CD4-positive, alpha-beta T cell treated with Interleukin-2 at 100 ng/mL for 4 hours (primary cell): ENCODE results near the gene SHPK.

Experiments used
- DNase-seq: peaks from one replicate; pipeline ENCODE4 v3.0.0-alpha.2; 2020; ENCODE audit warnings: low spot score

Gene SHPK

DNA sequence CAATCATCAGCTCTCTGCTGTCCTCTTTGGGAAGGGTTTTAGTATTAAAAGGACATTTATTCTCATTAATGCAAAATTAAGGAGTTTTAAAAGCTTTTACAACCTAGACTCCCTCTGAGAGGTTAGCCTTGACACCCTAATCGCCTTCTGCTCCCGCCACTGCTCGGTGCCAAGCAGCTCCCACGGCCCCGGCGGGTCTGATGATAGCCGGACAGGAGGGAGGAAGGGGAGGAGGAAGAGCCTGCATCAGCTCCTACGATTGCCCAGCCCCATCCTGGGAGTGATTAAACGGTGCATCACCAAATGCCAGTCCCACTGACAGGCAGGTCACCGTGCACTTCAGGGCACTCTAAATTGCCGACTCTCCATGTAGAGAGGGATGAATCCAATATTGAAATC lies 8.3 kb downstream of the SHPK start:
- DNase-seq: no peak

DNA sequence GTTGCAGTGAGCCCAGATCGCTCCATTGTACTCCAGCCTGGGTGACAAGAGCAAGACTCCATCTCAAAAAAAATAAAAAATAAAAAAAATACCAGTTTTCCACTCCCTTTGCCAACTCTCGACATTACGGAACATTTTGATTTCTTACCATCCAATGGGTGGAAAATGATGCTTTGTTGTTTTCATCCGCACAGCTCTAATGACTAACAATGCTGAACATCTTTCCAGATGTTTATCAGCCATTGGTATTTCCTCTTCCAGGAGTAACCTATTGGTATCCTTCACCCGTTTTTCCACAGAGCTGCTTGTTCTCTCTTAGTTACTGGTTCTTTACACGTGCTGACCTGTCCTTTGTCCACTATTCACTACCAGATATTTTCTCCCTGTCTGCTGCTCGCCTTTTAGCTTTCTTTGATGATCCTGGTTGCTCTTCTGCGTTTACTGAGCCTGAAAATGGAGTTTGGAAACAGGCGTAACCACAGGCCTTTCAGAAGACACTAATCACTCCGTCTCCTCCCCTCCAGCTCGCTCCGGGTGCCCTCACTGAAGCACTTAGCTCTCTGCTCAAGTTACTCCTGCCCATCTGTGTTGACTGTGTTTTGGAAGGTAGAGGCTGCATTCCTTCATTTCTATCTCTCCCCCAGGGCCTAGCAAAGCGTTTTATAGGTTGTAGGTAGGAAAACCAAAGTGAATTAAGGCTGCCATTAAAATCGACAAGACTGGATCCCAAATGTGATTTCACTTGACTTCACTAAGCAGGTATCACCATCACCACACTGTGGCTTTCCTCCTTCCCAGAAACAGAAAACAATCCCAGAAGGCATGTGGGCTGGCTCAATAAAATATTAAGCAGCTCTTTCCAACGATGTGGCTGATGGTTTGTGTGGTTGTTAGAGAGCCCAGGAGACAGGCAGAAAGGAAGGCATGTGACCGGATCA lies 8.9 kb downstream of the SHPK start:
- no peak for DNase-seq

- DNase-seq: no peak
Measured at GRCh38 chr17:3622977-3623594, 13.0 kb downstream of the SHPK start.

DNA sequence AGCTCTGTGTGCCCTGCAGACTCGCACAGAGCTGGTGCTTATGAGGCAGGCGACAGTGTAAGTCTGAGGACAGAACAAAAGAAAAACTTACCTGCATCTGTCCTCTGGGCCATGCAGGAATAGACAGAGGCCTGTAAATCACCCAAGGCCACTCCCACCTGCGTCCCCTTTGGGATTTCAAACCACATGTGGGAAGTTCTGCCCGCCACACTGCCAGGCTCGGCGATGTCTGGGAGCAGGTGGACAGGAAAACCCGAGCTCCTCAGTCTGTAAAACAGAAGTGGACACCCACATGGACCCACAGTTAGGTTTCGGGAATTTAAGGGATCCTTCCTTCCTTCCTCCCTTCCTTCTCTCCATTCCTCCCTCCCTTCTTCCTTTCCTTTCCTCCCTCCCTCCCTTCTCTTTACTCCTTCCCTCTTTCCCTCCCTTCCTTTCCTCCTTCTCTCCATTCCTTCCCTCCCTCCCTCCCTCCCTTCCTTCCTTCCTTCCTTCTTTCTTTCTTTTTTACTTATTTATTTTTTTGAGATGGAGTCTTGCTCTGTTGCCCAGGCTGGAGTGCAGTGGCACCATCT lies 14.8 kb downstream of the SHPK start:
- DNase-seq: no peak

- no peak for DNase-seq
Measured at GRCh38 chr17:3615160-3615870, 20.7 kb downstream of the SHPK start.

GRCh38 chr17:3613124-3613523 lies 22.9 kb downstream of the SHPK start:
- DNase-seq: no peak

DNA sequence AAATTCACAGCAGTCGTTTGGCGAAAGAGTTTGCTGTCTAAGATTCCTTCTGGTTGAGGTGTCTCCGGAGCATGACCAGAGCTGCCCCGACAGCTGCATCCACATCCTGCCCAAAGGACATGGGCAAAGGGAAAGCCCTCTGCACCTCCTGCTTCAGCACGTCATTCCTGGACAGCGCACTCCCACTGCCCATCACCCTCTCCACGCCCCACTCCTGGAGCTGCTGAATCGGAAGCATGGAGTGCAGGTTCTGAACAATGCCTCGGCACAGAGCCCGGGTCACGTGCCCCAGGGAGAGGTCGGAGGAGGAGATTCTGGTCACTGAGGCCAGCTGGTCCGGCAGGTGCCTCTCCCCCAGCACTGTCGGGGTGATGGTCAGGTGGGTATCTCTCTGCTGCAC lies 25.5 kb downstream of the SHPK start:
- DNase-seq: no peak

GRCh38 chr17:3609689-3610088 lies 26.4 kb downstream of the SHPK start:
- DNase-seq: no peak

DNA sequence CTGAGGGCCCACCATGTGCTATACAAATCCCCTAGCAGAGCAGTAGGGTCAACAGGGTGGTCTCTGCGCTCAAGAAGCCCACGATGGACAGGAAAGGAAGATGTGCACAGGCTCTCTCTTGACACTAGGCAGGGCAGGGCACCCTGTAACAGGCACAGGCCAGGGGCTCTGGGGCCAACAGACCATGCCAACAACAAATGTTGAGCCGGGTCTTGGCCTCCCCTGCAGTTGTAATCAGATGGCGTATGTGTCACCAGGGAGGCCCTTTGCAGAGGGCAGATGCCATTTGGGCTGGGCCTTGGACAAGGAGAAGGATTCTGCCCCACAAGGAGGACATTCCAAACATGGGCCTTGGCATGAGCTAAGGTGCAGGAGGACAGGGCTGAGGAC lies 32.2 kb downstream of the SHPK start:
- no peak for DNase-seq

DNA sequence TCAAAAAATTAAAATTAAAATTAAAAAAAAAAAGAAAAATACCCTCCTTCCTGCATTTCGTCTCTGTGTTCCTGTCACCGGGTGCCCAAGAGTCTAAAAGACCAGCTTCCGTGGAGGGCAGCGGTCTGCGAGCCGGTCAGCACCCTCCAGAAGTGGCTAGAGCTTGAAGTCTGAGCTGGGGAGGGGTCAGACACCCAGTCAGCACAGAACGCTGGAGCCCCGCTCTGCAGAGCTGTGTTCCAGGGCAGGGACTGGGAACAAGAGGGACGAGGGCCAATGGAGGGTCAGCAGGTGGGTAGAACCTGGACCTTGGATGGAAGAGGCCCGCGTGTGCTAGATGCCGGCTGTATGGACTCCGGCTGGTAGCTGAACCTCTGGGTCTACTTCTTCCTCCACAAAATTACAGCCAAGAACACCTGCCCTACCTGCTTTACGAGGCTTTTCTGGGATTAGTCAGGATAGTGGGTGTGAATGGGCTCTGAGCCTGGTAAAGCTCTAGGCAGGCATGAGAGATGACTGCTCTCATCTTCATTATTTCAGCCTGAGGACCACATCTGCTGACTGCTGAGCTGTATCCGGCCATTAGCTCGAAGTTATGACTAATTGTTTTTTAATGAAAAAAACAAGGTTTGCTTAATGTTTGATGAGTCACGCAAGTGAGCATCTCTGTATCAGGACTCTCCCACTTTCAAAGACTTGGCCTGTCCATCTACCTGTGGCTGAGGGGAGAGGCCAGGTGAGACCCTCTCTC lies 32.8 kb downstream of the SHPK start:
- DNase-seq: no peak

GRCh38 chr17:3602499-3602898 lies 33.6 kb downstream of the SHPK start:
- DNase-seq: peak; percentile 19

- DNase-seq: no peak
Measured at GRCh38 chr17:3600529-3601205, 35.4 kb downstream of the SHPK start.

- no peak for DNase-seq
Measured at GRCh38 chr17:3598078-3598477, 38.0 kb downstream of the SHPK start.

DNA sequence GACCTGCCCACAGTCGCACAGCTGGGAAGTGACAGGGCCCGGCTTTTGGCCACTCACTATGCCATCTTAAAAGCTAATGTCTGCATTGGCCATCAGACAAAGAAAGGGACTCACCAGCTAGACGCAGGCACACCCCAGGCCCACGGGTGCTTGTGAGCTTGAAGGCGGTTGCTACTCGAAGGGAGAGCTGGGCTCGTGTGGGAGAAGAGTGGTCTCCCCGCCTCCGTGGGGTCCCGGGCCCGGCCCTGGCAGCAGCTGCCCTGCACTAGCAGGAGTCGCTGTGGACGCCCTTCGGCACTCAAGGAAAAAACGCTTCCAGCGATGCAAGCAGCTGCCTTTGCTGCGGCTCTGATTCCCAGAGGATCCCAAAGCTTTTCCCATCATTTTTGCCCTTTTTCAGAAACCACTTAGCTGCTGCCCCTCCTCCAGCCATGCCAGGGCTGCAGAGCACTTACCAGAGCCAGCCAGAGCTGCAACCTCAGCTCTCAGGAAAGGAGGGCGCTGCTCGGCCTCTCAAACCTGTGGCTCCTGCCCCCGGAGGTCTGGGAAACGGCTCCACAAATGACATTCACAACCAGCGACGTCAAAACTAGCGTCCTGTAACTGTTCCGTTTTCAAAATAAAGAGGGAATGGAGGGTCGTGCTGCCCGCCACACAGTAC lies 39.1 kb downstream of the SHPK start:
- no peak for DNase-seq

- DNase-seq: no peak
Measured at GRCh38 chr17:3594976-3595375, 41.1 kb downstream of the SHPK start.

DNA sequence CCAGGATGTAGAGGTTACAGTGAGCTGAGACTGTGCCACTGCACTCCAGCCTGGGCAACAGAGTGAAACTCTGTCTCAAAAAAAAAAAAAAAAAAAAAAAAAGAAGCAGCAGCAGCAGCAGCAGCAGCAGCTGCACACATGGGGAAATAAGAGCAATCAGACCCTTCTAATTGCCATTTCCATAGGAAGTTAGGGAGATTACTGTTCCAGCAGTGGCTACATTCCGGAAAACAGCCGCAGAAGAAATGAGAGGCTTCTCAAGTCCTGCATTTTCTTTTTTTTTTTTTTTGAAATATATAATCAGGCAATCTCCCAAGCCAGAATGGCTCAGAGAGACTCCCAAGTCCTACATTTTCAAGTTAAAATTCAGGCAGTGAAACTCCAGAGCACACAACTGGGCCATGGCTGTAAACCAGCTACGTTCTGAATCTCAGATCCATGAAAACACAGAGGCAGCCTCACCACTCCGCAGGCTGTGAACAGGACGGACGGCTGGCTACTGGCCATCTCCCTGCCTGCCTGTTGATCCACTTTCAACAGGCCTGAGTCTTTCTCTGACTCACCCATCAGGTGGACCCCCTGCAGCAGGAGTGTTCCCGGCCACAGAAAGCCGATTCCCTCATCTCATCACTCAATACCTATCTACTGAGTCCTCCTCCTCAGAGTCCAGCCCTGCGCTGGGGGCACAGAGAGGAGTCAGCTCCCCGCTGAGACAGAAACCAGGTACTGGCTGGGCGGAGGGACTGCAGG lies 41.8 kb downstream of the SHPK start:
- no peak for DNase-seq

DNA sequence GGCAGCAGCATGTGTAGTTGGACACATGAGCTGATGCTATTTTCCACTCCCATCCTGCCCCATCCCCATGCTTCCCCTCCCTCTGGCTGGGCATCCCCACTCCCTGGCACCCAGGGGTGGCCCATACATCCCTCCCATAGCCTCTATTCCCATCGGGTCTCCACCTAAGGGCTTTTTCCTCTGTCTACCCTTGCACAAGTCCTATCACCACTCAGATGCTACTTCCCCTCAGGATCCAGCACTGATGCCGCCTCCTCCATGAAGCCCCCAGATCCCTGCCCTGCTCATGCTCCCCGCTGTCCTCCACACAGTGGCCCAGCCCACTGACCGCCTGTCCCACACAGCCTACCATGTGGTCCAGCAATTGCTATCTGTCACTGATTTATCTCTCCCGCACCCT lies 42.7 kb downstream of the SHPK start:
- DNase-seq: no peak

DNA sequence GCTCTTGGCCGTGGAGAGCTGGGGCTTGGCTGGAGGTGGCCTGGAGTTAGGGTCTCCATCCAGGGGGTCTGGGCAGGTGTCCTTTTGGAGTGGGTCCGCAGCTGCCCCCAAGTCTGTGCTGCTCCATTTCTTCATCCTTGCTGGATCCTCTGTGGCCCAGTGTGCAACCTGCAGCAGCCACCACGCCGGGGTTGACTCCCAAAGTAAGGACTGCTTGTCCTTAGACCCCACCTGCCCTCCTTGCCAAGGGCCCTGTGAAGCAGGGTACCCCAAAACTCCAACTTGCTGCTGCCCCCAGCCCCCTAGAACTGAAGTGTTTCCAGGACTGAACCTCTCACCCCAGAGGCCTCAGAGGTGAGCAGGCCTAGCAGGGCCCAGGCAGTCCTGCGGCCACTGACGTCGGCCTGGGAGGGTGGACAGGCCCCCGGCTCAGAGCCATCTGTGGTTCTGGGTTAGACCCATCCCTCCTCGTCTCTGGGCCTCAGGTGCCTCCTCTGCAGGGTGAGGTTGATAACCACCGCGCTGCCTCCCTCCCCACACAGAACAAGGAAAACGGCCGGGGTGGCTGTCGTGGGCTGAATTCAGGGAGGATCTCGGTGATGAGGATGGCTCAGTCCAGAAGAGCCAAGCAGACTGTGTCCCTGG lies 43.7 kb downstream of the SHPK start:
- DNase-seq: no peak

DNA sequence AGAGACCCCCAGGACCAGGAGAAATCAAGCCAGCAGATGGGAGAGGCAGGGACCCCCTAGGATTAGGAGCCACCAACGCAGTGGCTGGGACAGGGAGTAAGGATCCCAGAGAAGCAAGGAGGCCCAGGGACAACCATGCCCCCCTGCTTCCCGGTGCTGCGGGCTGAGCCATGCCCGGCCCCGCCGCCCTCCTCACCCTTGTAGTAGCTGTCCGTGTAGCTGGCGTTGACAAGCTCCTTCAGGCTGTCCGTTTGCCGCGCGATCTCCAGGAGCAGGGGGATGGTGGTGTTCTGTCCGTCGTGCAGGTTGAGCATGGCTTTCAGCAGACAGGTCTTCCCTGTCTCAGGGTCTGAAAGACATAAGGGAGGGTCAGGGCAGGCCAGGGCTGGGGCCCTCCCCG lies 45.3 kb downstream of the SHPK start:
- no peak for DNase-seq

- DNase-seq: no peak
Measured at GRCh38 chr17:3590231-3590630, 45.8 kb downstream of the SHPK start.
